Right ventricle myocardium superior (tissue), 1 donor: ENCODE data around the gene SMPD3. TPM values are rescaled to one million over a fixed set of nuclear protein-coding genes. Genes with fewer than 3 reads are reported as not detected.

Experiments
- ATAC-seq: fragments of 200-7000 bp; cut with Tn5 transposase; one replicate; pipeline ENCODE4 v1.9.1; 2020; ENCODE audit warnings: mild to moderate bottlenecking; ENCODE audit not compliant: poor library complexity
- DNase-seq: peaks from one replicate; pipeline ENCODE4 v3.0.0-alpha.2; 2020
- intact Hi-C: fragments of 100-400 bp; cut with DNase I; formaldehyde crosslinking; loops from one replicate; pipeline ENCODE4 v1.11.2; 2022
- total RNA-seq: library from RNA; stranded (reverse); fragmentation: NEBNext Ultra II Directional; extraction: Animal tissue kit (Norgen Biotek cat#: 25700); gene quantifications from one replicate; pipeline ENCODE4 v1.2.1, GENCODE V29; 2021
- donor health status: DM: no; HTN: yes; CAD: no; lungs with severe emphysema.

The SMPD3 gene
- total RNA-seq, 1 donor from 2014 or later, result 0.13 TPM

DNA sequence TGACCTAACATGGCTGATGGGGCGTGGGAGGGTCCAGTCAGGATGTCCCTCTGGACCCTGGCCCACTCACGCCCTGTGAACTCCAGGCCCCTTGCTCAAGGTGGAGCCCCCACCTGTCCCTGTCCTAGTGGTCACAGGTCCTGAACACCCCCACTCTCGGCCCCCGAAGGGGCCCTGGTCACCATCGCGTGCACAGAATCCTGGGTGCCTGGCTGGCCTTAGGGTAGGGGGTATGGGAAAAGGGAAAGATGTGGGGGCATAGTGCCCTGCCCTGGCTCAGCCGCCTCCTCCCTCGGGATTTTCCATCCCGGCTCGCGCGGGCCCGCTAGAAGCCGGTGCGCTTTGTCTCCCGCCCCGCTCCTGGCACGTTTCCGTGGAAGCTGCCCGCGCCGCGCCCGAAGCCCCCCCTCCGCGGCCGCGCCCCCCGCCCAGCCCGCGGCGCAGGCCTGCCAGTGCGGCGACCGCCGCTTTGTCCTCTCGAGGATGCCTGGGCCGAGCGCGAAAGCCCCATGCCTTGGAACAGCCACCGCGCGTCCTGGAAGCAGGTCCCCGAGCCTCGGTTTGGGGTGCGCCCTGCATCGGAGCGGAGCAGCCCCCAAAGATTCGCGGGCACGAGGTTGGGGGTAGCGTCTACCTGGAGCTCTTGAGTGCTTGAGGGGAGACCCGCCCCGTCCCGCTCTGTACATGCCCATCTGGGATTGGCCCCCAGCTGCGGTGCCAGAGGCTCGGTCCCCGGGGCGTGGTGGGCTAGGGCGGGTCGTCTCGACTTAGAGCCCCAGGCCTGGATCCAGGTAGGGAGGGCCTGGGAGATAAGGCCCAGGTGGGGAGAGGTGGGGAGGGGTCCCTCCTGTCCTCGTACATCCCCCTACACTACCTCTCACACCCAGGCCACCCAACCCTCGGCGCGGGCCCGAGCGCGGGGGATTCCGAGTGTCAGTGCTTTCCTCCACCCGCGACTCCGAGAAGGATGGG is 1.3 kb downstream of the SMPD3 start:
- ATAC-seq, result no peak
- intact Hi-C loops, result no loop called here
- no peak for DNase-seq

GRCh38 chr16:68445458-68445857 is 2.9 kb downstream of the SMPD3 start:
- ATAC-seq, result no peak
- intact Hi-C loops, result no loop called here
- DNase-seq, result no peak

GRCh38 chr16:68444056-68444657 is 4.2 kb downstream of the SMPD3 start:
- ATAC-seq (no peak), DNase-seq (no peak)
- intact Hi-C loops, result no loop called here

DNA sequence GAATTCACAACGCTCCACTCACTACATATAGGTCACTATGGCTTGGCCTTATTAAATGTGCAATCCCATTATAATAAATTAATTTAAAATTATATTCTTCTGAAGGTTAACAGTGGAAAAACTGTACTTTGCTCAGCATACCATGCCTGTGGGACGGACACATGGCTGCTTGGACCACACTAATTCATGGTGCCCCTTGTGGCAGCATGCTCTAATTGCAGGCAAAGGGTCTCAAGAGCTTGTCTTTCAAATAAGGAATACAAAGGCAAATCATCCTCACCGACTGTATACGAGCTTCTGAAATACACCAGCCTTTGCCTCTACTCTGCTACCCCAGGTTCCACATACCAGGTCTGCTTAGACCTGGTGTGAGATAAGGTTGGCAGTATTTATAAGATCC is 11.7 kb downstream of the SMPD3 start:
- intact Hi-C loops, result no loop called here
- ATAC-seq, result no peak
- no peak for DNase-seq

GRCh38 chr16:68434624-68435210 is 13.6 kb downstream of the SMPD3 start:
- no peak for DNase-seq
- ATAC-seq, result no peak
- intact Hi-C loops, result no loop called here

DNA sequence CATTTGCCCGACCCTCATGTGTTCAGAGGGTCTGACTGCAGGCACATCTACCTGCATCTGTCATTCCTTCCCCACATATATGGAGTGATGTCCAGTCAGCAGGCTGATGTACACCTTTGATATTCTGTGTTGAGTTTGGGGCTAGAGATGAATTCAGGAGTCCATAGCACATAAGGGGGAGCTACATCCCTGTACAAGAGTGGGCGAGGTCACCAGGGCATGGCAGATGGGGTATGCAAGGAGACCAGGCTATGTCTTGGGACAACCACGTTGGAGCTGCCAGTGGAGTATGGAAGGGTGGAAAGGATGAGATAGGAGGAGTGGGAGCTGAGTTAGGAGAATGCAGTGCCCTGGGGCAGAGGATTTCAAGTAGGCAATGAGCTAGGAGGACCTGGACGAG is 15.0 kb downstream of the SMPD3 start:
- DNase-seq, result no peak
- intact Hi-C loops, result no loop called here

GRCh38 chr16:68432701-68433100 is 15.6 kb downstream of the SMPD3 start:
- ATAC-seq, result no peak
- DNase-seq, result no peak
- intact Hi-C loops, result no loop called here

More for the DNA sequence above, 15.0 kb downstream of the SMPD3 start:
- no peak for ATAC-seq

DNA sequence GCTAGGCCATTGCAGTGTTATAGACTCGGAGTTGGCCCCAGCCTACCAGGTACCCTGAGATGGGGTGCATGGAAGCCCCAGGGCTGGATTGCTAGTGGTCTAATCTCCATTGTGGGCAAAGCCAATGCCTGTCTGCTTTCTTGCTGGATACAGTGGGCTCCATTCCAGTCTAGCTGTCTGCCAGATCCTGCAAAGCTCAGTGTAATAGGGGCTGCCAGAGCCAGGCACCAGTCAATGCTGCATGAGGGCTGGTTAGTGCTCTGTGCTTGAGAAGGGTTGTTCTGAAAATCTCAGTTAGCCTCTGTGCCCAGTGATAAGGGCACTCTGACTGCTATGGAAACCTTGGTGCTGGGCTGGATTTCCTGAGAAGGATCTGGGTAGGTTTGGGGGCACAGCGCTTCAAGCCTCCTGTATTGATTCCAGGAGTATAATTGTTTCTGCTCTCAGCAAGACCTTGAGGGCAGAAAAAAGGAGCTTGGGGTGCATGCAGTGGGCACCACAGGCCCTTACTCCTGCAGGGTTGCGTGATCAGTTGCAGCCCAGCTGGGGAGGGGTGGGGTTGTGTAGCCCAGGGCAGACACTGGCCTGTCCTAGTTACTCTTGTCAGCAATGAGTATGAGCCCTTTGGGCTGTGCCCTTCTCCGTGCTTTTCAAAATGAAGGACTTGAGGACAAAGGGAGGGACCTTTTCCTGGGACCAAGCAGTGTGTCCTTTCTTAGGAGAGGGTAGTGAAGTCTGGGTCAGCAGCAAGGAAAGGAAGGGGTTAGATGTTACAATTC is 19.0 kb downstream of the SMPD3 start:
- ATAC-seq, result no peak
- intact Hi-C loops, result no loop called here
- DNase-seq, result no peak

DNA sequence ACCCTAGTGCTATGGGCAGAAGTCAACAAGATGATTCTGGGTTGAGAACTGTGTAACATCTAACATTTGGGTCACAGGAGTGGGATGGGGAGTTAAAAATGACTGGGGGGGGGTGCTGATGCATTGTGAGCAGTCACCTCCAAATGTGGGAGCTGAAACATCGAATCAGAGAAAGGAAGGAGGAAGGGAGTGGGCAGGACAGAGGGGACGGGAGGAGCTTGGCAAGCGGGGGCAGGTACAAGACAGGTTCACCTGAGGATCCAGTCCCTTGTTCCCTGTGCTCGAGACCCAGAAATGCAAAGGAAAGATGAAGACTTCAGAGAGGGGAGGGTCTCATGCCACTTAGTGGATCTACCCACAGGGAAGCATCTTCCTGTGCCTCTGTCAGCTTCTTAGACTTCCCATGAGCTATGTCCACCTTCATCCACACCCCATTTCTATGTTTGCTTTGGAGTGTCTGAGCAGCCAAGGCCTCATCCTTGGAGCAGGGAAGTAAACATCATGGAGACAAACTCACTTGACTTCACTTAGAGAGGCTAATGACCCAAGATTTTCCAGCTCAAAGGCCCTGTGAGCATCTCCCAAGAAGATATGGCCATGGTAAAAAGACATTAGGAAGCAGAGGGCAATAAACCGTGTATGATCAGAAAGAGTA is 20.5 kb downstream of the SMPD3 start:
- DNase-seq, result no peak
- ATAC-seq, result no peak
- intact Hi-C loops, result no loop called here

DNA sequence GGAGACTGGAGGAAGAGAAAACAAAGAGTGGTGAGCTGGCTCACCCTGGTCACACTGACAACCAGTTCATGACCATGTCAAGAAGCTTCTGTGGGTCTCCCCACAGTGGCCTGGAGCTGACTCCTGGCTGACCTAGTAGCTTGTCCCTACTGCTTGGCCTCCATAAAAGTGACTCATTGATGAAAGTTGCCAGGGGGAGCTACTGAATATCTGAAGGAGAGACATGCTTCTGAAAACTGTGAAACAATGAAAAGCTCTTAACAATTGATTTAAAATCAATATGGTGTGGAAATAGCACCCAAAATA is 22.0 kb downstream of the SMPD3 start:
- ATAC-seq, result no peak
- no peak for DNase-seq
- intact Hi-C loops, result no loop called here

- ATAC-seq (no peak), DNase-seq (no peak)
- intact Hi-C loops, result no loop called here
Measured at GRCh38 chr16:68425498-68426346, 22.6 kb downstream of the SMPD3 start.

DNA sequence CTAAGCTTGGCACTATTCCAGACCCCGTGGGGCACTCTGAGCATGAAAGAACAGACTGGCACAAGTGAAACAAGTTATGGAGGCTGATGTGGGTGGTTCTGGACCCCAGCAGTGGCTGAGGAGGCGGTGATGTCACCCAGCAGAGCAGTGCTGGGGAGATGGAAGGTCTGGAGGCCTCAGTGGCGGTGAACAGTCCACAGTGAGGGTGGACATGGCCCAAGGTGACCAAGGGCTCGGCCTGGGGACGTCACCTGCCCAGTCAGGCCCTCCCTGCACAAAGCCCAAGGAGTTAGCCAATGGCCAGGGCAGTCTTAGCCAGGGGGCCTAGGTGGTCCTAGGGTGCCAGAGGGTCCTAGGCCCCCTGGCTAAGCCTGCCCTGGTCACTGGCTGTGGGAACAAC is 24.5 kb downstream of the SMPD3 start:
- DNase-seq (no peak), ATAC-seq (no peak)
- intact Hi-C loops, result no loop called here

DNA sequence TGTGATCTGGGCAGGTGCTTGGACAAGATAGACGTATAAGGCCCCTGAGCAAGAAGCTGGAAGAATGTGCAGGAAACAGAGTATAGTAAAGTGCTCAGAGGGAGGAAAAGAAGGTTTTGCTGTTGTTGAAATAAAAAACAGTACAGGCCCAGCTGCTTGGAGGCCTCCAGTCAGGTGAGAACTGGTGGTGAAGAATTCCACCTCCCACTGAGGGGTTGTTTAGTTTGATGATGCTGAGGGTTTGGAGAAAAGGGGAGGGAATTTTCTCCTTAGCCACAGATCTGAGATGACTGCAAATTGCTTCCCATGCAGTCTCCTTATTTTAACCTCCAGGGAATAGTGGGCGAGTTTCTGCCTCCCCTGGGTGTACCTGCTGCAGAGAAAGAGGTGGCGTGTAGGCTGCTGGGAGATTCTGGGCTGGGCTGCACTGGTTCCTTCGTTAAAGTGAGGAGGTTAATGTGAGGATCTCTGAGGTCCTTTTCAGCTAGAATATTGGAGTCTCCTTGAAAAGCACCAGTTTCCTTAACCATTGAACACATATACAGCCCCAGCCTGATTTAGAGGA is 25.8 kb downstream of the SMPD3 start:
- ATAC-seq (no peak), DNase-seq (no peak)
- intact Hi-C loops, result no loop called here

DNA sequence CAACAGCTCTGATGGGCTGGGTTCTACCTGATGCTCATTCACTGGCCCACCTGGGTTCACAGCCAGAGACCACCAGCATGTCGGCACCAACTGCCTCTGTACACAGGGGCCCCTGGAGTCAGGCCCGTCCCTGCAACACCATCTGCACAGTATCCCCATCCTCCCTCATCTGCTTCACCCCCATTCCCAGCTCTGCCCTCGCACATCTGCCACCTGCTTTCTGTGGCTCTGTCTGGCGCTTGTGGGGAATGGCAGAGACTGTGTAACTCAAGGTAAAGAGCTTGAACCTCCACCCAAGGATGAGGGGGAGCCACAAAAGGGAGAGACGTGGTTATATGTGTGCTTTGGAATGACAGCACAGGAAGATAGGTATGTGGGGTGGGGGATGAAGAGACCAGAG is 27.2 kb downstream of the SMPD3 start:
- intact Hi-C loops, result no loop called here
- ATAC-seq, result no peak
- no peak for DNase-seq

DNA sequence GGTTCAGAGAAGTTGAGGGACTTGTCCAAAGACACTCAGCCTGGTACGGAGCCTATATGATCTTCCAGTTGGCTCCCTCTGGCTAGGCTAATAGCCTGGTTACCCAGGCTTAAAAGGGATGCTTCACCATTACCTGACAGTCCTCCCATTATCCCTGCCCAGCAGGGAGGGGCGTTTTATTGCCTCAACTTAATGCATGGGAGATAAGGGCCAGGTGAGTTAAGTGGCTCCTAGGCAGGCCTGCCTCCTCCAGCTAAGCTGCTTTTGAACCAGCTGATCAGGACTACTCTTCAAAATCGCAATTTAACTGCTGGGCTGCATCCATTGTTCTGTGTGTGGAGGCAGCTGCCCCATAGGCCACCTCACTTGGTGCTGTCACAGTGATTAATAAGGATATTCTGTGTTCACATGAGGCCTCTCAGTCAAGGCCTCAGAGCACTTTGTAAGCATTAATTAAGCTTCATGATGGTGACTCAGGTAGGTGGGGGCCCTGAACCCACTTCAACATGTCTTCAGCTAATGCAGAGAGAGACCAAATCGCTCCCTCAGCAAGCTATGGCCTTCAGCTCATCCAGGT is 27.9 kb downstream of the SMPD3 start:
- no peak for ATAC-seq
- intact Hi-C loops, result no loop called here
- DNase-seq, result no peak

- DNase-seq, result peak; percentile 55
- ATAC-seq, result no peak
- intact Hi-C loops, result no loop called here
Measured at GRCh38 chr16:68417711-68418301, 30.5 kb downstream of the SMPD3 start.
